A673 (cell line): ENCODE results near the gene DZIP1.

Source experiments
- EZH2 ChIP-seq: fragments of 200-600 bp; sonication (generic); IDR thresholded peaks from 2 replicates; pipeline ENCODE4 v1.6.1; 2017; ENCODE audit warnings: borderline replicate concordance, low read depth, mild to moderate bottlenecking, mixed read lengths, antibody characterized with exemption, low read length; ENCODE audit not compliant: poor library complexity, severe bottlenecking
- TF ChIP-seq, protein P1 (sequence below): fragments of 300-800, 200-600 bp; sonication (generic); conservative IDR thresholded peaks from 2 replicates; pipeline ENCODE4 v1.5.1; 2017; ENCODE audit warnings: low read depth, mild to moderate bottlenecking, antibody characterized with exemption, low read length, moderate library complexity, mixed read lengths

DNA sequence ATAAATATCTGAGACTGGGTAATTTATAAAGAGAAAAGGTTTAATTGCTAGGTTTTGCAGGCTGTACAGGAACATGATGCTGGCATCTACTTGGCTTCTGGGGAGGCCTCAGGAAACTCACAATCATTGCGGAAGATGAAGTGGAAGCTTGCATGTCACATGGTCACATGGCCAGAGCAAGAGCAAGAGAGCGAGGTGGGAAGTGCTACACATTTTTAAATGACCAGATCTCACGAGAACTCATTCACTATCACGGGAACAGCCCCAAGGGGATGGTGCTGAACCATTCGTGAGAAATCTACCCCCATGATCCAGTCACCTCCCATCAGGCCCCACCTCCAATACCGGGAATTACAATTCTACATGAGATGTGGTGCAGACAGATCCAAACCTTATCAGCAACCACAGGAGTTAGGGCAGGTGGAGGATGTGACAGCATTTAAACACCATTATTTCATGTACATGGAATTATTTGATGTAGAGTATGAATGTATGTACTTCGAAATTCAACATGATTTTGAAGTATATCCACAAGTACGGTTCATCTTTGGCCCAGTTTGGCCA is 102.5 kb downstream of the DZIP1 start:
- TF ChIP-seq, protein P1, sequence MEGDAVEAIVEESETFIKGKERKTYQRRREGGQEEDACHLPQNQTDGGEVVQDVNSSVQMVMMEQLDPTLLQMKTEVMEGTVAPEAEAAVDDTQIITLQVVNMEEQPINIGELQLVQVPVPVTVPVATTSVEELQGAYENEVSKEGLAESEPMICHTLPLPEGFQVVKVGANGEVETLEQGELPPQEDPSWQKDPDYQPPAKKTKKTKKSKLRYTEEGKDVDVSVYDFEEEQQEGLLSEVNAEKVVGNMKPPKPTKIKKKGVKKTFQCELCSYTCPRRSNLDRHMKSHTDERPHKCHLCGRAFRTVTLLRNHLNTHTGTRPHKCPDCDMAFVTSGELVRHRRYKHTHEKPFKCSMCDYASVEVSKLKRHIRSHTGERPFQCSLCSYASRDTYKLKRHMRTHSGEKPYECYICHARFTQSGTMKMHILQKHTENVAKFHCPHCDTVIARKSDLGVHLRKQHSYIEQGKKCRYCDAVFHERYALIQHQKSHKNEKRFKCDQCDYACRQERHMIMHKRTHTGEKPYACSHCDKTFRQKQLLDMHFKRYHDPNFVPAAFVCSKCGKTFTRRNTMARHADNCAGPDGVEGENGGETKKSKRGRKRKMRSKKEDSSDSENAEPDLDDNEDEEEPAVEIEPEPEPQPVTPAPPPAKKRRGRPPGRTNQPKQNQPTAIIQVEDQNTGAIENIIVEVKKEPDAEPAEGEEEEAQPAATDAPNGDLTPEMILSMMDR = no peak
- TF ChIP-seq EZH2 = no peak
